HepG2 (cell line): ENCODE results near the gene F12. TPM values are rescaled to one million over a fixed set of nuclear protein-coding genes. Genes with fewer than 3 reads are reported as not detected.

Experiments
- ADNP ChIP-seq: sonication (generic); formaldehyde crosslinking; IDR thresholded peaks from 2 replicates; pipeline ENCODE4 v1.4.0; 2020; ENCODE audit warnings: missing genetic modification reagents
- CENPT ChIP-seq: sonication (generic); formaldehyde crosslinking; IDR thresholded peaks from 2 replicates; pipeline ENCODE4 v1.8.0; 2022; ENCODE audit warnings: low read depth, mild to moderate bottlenecking, moderate library complexity, missing genetic modification reagents
- FOSL2 ChIP-seq: sonication (generic); formaldehyde crosslinking; IDR thresholded peaks from 2 replicates; pipeline ENCODE4 v1.4.0; 2020; ENCODE audit warnings: missing genetic modification reagents
- MZF1 ChIP-seq: sonication (generic); formaldehyde crosslinking; IDR thresholded peaks from 2 replicates; pipeline ENCODE4 v1.8.1; 2023; ENCODE audit warnings: mild to moderate bottlenecking, missing genetic modification reagents, borderline replicate concordance
- NONO ChIP-seq, 2 experiments: fragments of 450-650 bp in 1 of 2; sonication (generic) in 1 of 2; formaldehyde crosslinking in 1 of 2; IDR thresholded peaks in 1 of 2; conservative IDR thresholded peaks in 1 of 2; 2 replicates each; pipeline versions ENCODE4 v1.6.1 to v1.8.0; 2017 to 2022; ENCODE audit warnings: mild to moderate bottlenecking in 1 of 2, missing genetic modification reagents in 1 of 2, moderate library complexity in 1 of 2
- PHF21A ChIP-seq: sonication (generic); formaldehyde crosslinking; IDR thresholded peaks from 2 replicates; pipeline ENCODE4 v1.5.0; 2020; ENCODE audit warnings: mild to moderate bottlenecking, missing genetic modification reagents
- PHF8 ChIP-seq: sonication (generic); formaldehyde crosslinking; IDR thresholded peaks from 2 replicates; pipeline ENCODE4 v1.5.0; 2020; ENCODE audit warnings: missing genetic modification reagents
- REXO4 ChIP-seq: sonication (generic); formaldehyde crosslinking; IDR thresholded peaks from 2 replicates; pipeline ENCODE4 v1.8.0; 2022; ENCODE audit warnings: missing genetic modification reagents, mild to moderate bottlenecking, borderline replicate concordance
- SMC3 ChIP-seq: IDR thresholded peaks from 2 replicates; pipeline ENCODE4 v1.6.1; 2011; ENCODE audit warnings: low read length, improper control_type of control experiment
- STAT5B ChIP-seq: sonication (generic); formaldehyde crosslinking; IDR thresholded peaks from 2 replicates; pipeline ENCODE4 v1.4.0; 2020; ENCODE audit warnings: missing genetic modification reagents
- U2AF2 ChIP-seq: fragments of 200-400 bp; formaldehyde crosslinking; IDR thresholded peaks from 2 replicates; pipeline ENCODE4 v1.6.1; 2017; ENCODE audit warnings: low read depth, mild to moderate bottlenecking, low read length
- XRCC5 ChIP-seq: fragments of 200-400 bp; formaldehyde crosslinking; optimal IDR thresholded peaks from 2 replicates; pipeline ENCODE3; 2017; ENCODE audit warnings: mild to moderate bottlenecking, low read length
- ZNF724P ChIP-seq: sonication (generic); formaldehyde crosslinking; IDR thresholded peaks from 2 replicates; pipeline ENCODE4 v1.8.0; 2022; ENCODE audit warnings: missing genetic modification reagents, borderline replicate concordance
- polyA plus RNA-seq, 8 experiments: library from polyadenylated mRNA; depleted of rRNA in 3 of 8; stranded (reverse) in 7 of 8; unstranded in 1 of 8; fragments of >200 nt; fragmentation: Illumina TruSeq in 4 of 8; extraction: Trizol in 4 of 8; gene quantifications; 2 replicates each; pipeline versions ENCODE4 v1.2.1 to v1.2.3, GENCODE V29; 2011 to 2016; ENCODE audit warnings: low read depth in 4 of 8, missing spikeins in 1 of 8, mixed read lengths in 1 of 8; ENCODE audit not compliant: insufficient read depth in 1 of 8
- total RNA-seq, 5 experiments: library from RNA; depleted of rRNA; stranded (reverse); fragments of >200 nt; fragmentation: Illumina TruSeq; extraction: Trizol; gene quantifications; 2 replicates each; pipeline ENCODE4 v1.2.3, GENCODE V29; 2016; ENCODE audit warnings: low read depth in 1 of 5
- TF ChIP-seq, protein P1 (sequence below): sonication (generic); formaldehyde crosslinking; conservative IDR thresholded peaks from 2 replicates; pipeline ENCODE4 v1.8.0; 2022; ENCODE audit warnings: low read depth, missing genetic modification reagents
- TF ChIP-seq, protein P2 (sequence below): sonication (generic); formaldehyde crosslinking; IDR thresholded peaks from 2 replicates; pipeline ENCODE4 v1.4.0; 2020; ENCODE audit warnings: mild to moderate bottlenecking, low read depth, missing genetic modification reagents
- TF ChIP-seq, protein P3 (sequence below): sonication (generic); formaldehyde crosslinking; IDR thresholded peaks from 2 replicates; pipeline ENCODE4 v1.5.1; 2020; ENCODE audit warnings: mild to moderate bottlenecking, missing genetic modification reagents, moderate library complexity
- TF ChIP-seq, protein P4 (sequence below): sonication (generic); formaldehyde crosslinking; IDR thresholded peaks from 2 replicates; pipeline ENCODE4 v1.8.1; 2023; ENCODE audit warnings: missing genetic modification reagents, inconsistent platforms, borderline replicate concordance
- TF ChIP-seq, protein P5 (sequence below): sonication (generic); formaldehyde crosslinking; IDR thresholded peaks from 2 replicates; pipeline ENCODE4 v1.5.0; 2020; ENCODE audit warnings: mild to moderate bottlenecking, missing genetic modification reagents, borderline replicate concordance

Gene F12
- total and polyA plus RNA-seq, 2 of the 13 experiments (the other 11 are each of a cell fraction or from before 2014, with no cell fraction given): 2.5 to 3.0 TPM

DNA sequence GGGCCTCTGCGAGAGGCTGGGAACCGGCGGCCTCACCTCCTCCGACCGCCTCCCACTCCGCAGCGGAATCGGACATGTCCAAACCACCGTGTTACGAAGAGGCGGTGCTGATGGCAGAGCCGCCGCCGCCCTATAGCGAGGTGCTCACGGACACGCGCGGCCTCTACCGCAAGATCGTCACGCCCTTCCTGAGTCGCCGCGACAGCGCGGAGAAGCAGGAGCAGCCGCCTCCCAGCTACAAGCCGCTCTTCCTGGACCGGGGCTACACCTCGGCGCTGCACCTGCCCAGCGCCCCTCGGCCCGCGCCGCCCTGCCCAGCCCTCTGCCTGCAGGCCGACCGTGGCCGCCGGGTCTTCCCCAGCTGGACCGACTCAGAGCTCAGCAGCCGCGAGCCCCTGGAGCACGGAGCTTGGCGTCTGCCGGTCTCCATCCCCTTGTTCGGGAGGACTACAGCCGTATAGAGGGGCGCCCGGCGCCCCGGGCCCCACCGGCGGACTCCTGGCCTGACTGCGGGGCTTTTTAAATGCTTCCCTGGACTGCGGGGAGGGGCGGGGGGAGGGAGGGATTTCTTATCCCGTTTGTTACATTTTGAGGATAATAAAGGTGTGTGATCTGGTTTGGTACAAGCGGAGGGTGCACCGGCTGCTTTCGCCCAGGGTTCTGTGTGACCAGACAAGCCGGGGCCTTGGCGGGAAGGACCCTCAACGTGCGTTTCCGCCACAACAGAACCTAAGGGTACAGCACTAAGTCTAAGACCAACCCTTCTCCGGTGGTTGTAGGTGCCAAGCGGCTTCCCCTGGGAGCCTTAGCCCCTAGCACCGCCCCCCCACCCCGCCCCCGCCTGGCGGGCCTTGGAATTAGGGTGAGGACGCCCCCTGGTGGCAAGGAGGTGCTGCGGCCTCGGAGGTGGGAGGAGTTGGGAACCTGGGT is 46.6 kb upstream of the F12 start (continued):
- TF ChIP-seq CENPT: 0 out of 2 replicates have a peak, but pooled peaks have one; percentile 32
- no peak for TF ChIP-seq REXO4 (CRISPR knock-in tag)
- TF ChIP-seq, protein P1, sequence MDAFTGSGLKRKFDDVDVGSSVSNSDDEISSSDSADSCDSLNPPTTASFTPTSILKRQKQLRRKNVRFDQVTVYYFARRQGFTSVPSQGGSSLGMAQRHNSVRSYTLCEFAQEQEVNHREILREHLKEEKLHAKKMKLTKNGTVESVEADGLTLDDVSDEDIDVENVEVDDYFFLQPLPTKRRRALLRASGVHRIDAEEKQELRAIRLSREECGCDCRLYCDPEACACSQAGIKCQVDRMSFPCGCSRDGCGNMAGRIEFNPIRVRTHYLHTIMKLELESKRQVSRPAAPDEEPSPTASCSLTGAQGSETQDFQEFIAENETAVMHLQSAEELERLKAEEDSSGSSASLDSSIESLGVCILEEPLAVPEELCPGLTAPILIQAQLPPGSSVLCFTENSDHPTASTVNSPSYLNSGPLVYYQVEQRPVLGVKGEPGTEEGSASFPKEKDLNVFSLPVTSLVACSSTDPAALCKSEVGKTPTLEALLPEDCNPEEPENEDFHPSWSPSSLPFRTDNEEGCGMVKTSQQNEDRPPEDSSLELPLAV (CRISPR knock-in tag): no peak
- peak; percentile 16; the same call in 1 of the 2 replicates for TF ChIP-seq FOSL2 (CRISPR knock-in tag)
- peak; percentile 42; the same call in 1 of the 2 replicates for TF ChIP-seq SMC3
- TF ChIP-seq U2AF2: no peak
- 0 out of 2 replicates have a peak, but pooled peaks have one; percentile 33 for TF ChIP-seq PHF21A (CRISPR knock-in tag)
- TF ChIP-seq, protein P2, sequence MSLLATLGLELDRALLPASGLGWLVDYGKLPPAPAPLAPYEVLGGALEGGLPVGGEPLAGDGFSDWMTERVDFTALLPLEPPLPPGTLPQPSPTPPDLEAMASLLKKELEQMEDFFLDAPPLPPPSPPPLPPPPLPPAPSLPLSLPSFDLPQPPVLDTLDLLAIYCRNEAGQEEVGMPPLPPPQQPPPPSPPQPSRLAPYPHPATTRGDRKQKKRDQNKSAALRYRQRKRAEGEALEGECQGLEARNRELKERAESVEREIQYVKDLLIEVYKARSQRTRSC (CRISPR knock-in tag): no peak
- no peak for TF ChIP-seq NONO (IDR thresholded peaks at IDR 0.05)
- TF ChIP-seq NONO (CRISPR knock-in tag; conservative IDR thresholded peaks at IDR 0.05): peak; percentile 30; the same call in 1 of the 2 replicates
- TF ChIP-seq, protein P3, sequence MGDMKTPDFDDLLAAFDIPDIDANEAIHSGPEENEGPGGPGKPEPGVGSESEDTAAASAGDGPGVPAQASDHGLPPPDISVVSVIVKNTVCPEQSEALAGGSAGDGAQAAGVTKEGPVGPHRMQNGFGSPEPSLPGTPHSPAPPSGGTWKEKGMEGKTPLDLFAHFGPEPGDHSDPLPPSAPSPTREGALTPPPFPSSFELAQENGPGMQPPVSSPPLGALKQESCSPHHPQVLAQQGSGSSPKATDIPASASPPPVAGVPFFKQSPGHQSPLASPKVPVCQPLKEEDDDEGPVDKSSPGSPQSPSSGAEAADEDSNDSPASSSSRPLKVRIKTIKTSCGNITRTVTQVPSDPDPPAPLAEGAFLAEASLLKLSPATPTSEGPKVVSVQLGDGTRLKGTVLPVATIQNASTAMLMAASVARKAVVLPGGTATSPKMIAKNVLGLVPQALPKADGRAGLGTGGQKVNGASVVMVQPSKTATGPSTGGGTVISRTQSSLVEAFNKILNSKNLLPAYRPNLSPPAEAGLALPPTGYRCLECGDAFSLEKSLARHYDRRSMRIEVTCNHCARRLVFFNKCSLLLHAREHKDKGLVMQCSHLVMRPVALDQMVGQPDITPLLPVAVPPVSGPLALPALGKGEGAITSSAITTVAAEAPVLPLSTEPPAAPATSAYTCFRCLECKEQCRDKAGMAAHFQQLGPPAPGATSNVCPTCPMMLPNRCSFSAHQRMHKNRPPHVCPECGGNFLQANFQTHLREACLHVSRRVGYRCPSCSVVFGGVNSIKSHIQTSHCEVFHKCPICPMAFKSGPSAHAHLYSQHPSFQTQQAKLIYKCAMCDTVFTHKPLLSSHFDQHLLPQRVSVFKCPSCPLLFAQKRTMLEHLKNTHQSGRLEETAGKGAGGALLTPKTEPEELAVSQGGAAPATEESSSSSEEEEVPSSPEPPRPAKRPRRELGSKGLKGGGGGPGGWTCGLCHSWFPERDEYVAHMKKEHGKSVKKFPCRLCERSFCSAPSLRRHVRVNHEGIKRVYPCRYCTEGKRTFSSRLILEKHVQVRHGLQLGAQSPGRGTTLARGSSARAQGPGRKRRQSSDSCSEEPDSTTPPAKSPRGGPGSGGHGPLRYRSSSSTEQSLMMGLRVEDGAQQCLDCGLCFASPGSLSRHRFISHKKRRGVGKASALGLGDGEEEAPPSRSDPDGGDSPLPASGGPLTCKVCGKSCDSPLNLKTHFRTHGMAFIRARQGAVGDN: peak; percentile 67
- no peak for TF ChIP-seq ADNP (CRISPR knock-in tag)
- TF ChIP-seq STAT5B (CRISPR knock-in tag): no peak
- TF ChIP-seq PHF8 (CRISPR knock-in tag): peak; percentile 56; the same call in 1 of the 2 replicates
- peak; percentile 66 for TF ChIP-seq XRCC5
- TF ChIP-seq, protein P4, sequence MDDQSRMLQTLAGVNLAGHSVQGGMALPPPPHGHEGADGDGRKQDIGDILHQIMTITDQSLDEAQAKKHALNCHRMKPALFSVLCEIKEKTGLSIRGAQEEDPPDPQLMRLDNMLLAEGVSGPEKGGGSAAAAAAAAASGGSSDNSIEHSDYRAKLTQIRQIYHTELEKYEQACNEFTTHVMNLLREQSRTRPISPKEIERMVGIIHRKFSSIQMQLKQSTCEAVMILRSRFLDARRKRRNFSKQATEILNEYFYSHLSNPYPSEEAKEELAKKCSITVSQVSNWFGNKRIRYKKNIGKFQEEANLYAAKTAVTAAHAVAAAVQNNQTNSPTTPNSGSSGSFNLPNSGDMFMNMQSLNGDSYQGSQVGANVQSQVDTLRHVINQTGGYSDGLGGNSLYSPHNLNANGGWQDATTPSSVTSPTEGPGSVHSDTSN: no peak
- 0 out of 2 replicates have a peak, but pooled peaks have one; percentile 6 for TF ChIP-seq ZNF724P
- TF ChIP-seq, protein P5, sequence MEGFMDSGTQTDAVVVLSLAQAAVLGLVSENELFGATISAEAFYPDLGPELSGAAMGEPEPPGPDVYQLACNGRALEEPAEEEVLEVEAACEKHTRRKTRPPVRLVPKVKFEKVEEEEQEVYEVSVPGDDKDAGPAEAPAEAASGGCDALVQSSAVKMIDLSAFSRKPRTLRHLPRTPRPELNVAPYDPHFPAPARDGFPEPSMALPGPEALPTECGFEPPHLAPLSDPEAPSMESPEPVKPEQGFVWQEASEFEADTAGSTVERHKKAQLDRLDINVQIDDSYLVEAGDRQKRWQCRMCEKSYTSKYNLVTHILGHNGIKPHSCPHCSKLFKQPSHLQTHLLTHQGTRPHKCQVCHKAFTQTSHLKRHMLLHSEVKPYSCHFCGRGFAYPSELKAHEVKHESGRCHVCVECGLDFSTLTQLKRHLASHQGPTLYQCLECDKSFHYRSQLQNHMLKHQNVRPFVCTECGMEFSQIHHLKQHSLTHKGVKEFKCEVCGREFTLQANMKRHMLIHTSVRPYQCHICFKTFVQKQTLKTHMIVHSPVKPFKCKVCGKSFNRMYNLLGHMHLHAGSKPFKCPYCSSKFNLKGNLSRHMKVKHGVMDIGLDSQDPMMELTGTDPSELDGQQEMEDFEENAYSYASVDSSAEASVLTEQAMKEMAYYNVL (CRISPR knock-in tag): no peak
- no peak for TF ChIP-seq MZF1 (CRISPR knock-in tag)
